AG04449 (cell line): ENCODE data around the gene VLDLR.

Experiments used
- CTCF ChIA-PET: fragments of 350-600 bp; formaldehyde crosslinking; extraction: SDS; loops from one replicate; lab custom pipeline; 2021; ENCODE audit warnings: antibody characterized with exemption; lab: Yijun Ruan, JAX
- POLR2A ChIA-PET: fragments of 400-600, 350-600 bp; formaldehyde crosslinking; extraction: SDS; loops from one replicate; lab custom pipeline; 2020; ENCODE audit warnings: antibody characterized with exemption, inconsistent platforms; lab: Yijun Ruan, JAX
- DNase-seq: peaks from one replicate; pipeline ENCODE4 v3.0.0-alpha.2; 2010; ENCODE audit warnings: low read depth, low spot score
- H3K4me3 ChIP-seq: 2 replicates; pipeline ENCODE4 v1.5.1; 2011; ENCODE audit warnings: low read depth, mild to moderate bottlenecking, control low read depth, low read length
- CTCF ChIP-seq: IDR thresholded peaks from one replicate; pipeline ENCODE4 v1.5.1; 2011; ENCODE audit warnings: mild to moderate bottlenecking, moderate library complexity, low read length, control low read depth, inconsistent platforms; ENCODE audit not compliant: insufficient read depth; ENCODE audit errors: missing control alignments

VLDLR gene

GRCh38 chr9:2623288-2624050 is 1.9 kb downstream of the VLDLR start:
- POLR2A ChIA-PET, result interaction anchor here (1.0 kb wide), 1 partner anchor 209 kb away, joined by 3 read pairs; no protein-coding TSS in a partner anchor
- peak overlapping the region; percentile 66 for H3K4me3 ChIP-seq
- DNase-seq, result no peak
- no peak for TF ChIP-seq CTCF
- CTCF ChIA-PET, result interaction anchor here (0.6 kb wide), 1 partner anchor 424 kb away, joined by 3 read pairs; no protein-coding TSS in a partner anchor

- DNase-seq, result no peak
- no peak for TF ChIP-seq CTCF
- CTCF ChIA-PET, result no interaction called here
- POLR2A ChIA-PET, result no interaction called here
- no peak overlapping the region for H3K4me3 ChIP-seq
Measured at GRCh38 chr9:2624051-2624682, 2.6 kb downstream of the VLDLR start.

GRCh38 chr9:2625427-2625826 is 3.8 kb downstream of the VLDLR start:
- TF ChIP-seq CTCF, result no peak
- POLR2A ChIA-PET, result interaction anchor here (0.6 kb wide), 1 partner anchor 449 kb away, joined by 3 read pairs; no protein-coding TSS in a partner anchor
- no peak for DNase-seq
- H3K4me3 ChIP-seq, result no peak overlapping the region
- CTCF ChIA-PET, result no interaction called here

GRCh38 chr9:2628919-2629318 is 7.3 kb downstream of the VLDLR start:
- POLR2A ChIA-PET, result interaction anchor here (0.5 kb wide), 1 partner anchor 261 kb away, joined by 3 read pairs; no protein-coding TSS in a partner anchor
- TF ChIP-seq CTCF, result no peak
- H3K4me3 ChIP-seq, result no peak overlapping the region
- DNase-seq, result no peak
- CTCF ChIA-PET, result no interaction called here

- H3K4me3 ChIP-seq, result no peak overlapping the region
- no peak for TF ChIP-seq CTCF
- CTCF ChIA-PET, result no interaction called here
- DNase-seq, result no peak
- POLR2A ChIA-PET, result no interaction called here
Measured at GRCh38 chr9:2630158-2630557, 8.6 kb downstream of the VLDLR start.

- H3K4me3 ChIP-seq, result no peak overlapping the region
- no peak for DNase-seq
- ChIA-PET POLR2A (no interaction called here), CTCF (interaction anchor here (1.5 kb wide), 1 partner anchor 25 kb away, joined by 3 read pairs; no protein-coding TSS in a partner anchor)
- no peak for TF ChIP-seq CTCF
Measured at GRCh38 chr9:2631263-2631662, 9.7 kb downstream of the VLDLR start.
